Measurements from ENCODE around the gene WDR37.

- TF ChIP-seq POLR2AphosphoS5 (IDR thresholded peaks at IDR 0.05; ENCODE audit: low read depth, low read length) (no peak), POLR2A (IDR thresholded peaks at IDR 0.05; ENCODE audit: low read depth, low read length) (no peak), TAF1 (IDR thresholded peaks at IDR 0.05; ENCODE audit: borderline replicate concordance, low read depth, low read length) (no peak)
These were observed 75.0 kb downstream of the WDR37 start for GRCh38 chr10:1130995-1131790.
